ENCODE data around the gene CAMSAP2.
A peak's percentile ranks its signal among the peaks of the same experiment; 100 is the strongest.

CAMSAP2 gene

GRCh38 chr1:200901350-200901749, 162.7 kb downstream of the CAMSAP2 start:
- TF ChIP-seq OVOL3 (tag by site-specific recombination; IDR thresholded peaks at IDR 0.05) (no peak), ZNF223 (tag by site-specific recombination; IDR thresholded peaks at IDR 0.05) (no peak), ZNF354C (tag by site-specific recombination; IDR thresholded peaks at IDR 0.05; ENCODE audit: borderline replicate concordance, low read depth) (no peak), ZNF48 (tag by site-specific recombination; IDR thresholded peaks at IDR 0.05) (no peak), CTCF (tag by site-specific recombination; IDR thresholded peaks at IDR 0.05) (no peak), ZNF311 (tag by site-specific recombination; IDR thresholded peaks at IDR 0.05; ENCODE audit: borderline replicate concordance) (no peak), ZNF391 (tag by site-specific recombination; IDR thresholded peaks at IDR 0.05; ENCODE audit: borderline replicate concordance, low read depth) (no peak)
- CTCF ChIA-PET: no interaction called here

GRCh38 chr1:200901796-200902444, 163.2 kb downstream of the CAMSAP2 start:
- no peaks in the 10 kb centered on the region; the same call in 1 of the 2 replicates for H3K4me1 ChIP-seq (ENCODE audit: control insufficient read depth, insufficient read depth, low read length)
- CTCF ChIA-PET: no interaction called here
- TF ChIP-seq SCRT2 (tag by site-specific recombination; IDR thresholded peaks at IDR 0.05): peak; percentile 82
- no peak for TF ChIP-seq ZNF670 (tag by site-specific recombination; IDR thresholded peaks at IDR 0.05; ENCODE audit: low read depth)
- no peaks in the 10 kb centered on the region for H3K9me3 ChIP-seq (ENCODE audit: control insufficient read depth, insufficient read depth, low read depth, low read length)
- peaks cover 0 to 41% of the 10 kb centered on the region in 2 experiments; a peak in 1 of 3 replicates for H3K36me3 ChIP-seq (ENCODE audit: control insufficient read depth in 2 of 2, insufficient read depth in 1 of 2, low read length in 2 of 2)
- H3K27ac ChIP-seq (ENCODE audit: extremely low read depth, low read depth, low read length): no peak overlapping the region
- POLR2A ChIA-PET: interaction anchor here (0.6 to 1.5 kb wide), 2 partner anchors 11 to 171 kb away, joined by 3 to 4 read pairs; no protein-coding TSS in a partner anchor
- H3K4me3 ChIP-seq (ENCODE audit: low read depth, low read length): no peak overlapping the region

More at GRCh38 chr1:200901350-200901749, 162.7 kb downstream of the CAMSAP2 start:
- POLR2A ChIA-PET: interaction anchor here (0.6 to 1.5 kb wide), 2 partner anchors 10 to 171 kb away, joined by 3 to 4 read pairs; no protein-coding TSS in a partner anchor
- Histone ChIP-seq H3K4me3 (ENCODE audit: low read depth, low read length) (no peak overlapping the region), H3K27ac (ENCODE audit: extremely low read depth, low read depth, low read length) (no peak overlapping the region), H3K9me3 (ENCODE audit: control insufficient read depth, insufficient read depth, low read depth, low read length) (no peaks in the 10 kb centered on the region), H3K4me1 (ENCODE audit: control insufficient read depth, insufficient read depth, low read length) (peaks cover 3% of the 10 kb centered on the region; the same call in 1 of the 2 replicates), H3K36me3 (ENCODE audit: control insufficient read depth in 2 of 2, insufficient read depth in 1 of 2, low read length in 2 of 2) (peaks cover 0 to 41% of the 10 kb centered on the region in 2 experiments; a peak in 1 of 3 replicates)

- ChIA-PET CTCF (interaction anchor here (0.6 to 0.7 kb wide), 2 partner anchors 68 to 145 kb away, joined by 3 read pairs; no protein-coding TSS in a partner anchor), POLR2A (no interaction called here)
- Histone ChIP-seq H3K4me1 (ENCODE audit: control insufficient read depth, insufficient read depth, low read length) (no peaks in the 10 kb centered on the region; the same call in 1 of the 2 replicates), H3K9me3 (ENCODE audit: control insufficient read depth, insufficient read depth, low read depth, low read length) (no peaks in the 10 kb centered on the region), H3K27ac (ENCODE audit: extremely low read depth, low read depth, low read length) (no peak overlapping the region), H3K36me3 (ENCODE audit: control insufficient read depth in 2 of 2, insufficient read depth in 1 of 2, low read length in 2 of 2) (peaks cover 0 to 51% of the 10 kb centered on the region in 2 experiments; a peak in 1 of 3 replicates), H3K4me3 (ENCODE audit: low read depth, low read length) (no peak overlapping the region)
- TF ChIP-seq GLIS1 (tag by site-specific recombination; IDR thresholded peaks at IDR 0.05): no peak
- no peak for TF ChIP-seq ZNF585B (tag by site-specific recombination; IDR thresholded peaks at IDR 0.05)
- TF ChIP-seq ZBTB17 (tag by site-specific recombination; IDR thresholded peaks at IDR 0.05): no peak
Measured at GRCh38 chr1:200903793-200904192, 165.1 kb downstream of the CAMSAP2 start.

GRCh38 chr1:200904772-200905171, 166.1 kb downstream of the CAMSAP2 start:
- H3K9me3 ChIP-seq (ENCODE audit: control insufficient read depth, insufficient read depth, low read depth, low read length): no peaks in the 10 kb centered on the region
- no peaks in the 10 kb centered on the region; the same call in 1 of the 2 replicates for H3K4me1 ChIP-seq (ENCODE audit: control insufficient read depth, insufficient read depth, low read length)
- no peak overlapping the region for H3K27ac ChIP-seq (ENCODE audit: extremely low read depth, low read depth, low read length)
- peaks cover 0 to 52% of the 10 kb centered on the region in 2 experiments; a peak in 1 of 3 replicates for H3K36me3 ChIP-seq (ENCODE audit: control insufficient read depth in 2 of 2, insufficient read depth in 1 of 2, low read length in 2 of 2)
- TF ChIP-seq ZNF335 (tag by site-specific recombination; conservative IDR thresholded peaks at IDR 0.05) (no peak), ZNF121 (tag by site-specific recombination; IDR thresholded peaks at IDR 0.05) (peak; percentile 76)
- ChIA-PET CTCF (interaction anchor here (0.7 to 1.0 kb wide), 2 partner anchors 102 to 484 kb away, joined by 3 to 4 read pairs; no protein-coding TSS in a partner anchor), POLR2A (no interaction called here)
- H3K4me3 ChIP-seq (ENCODE audit: low read depth, low read length): no peak overlapping the region
